Muscle of back (tissue), 11 donors: Measurements from ENCODE around the gene TM6SF1. TPM values are rescaled to one million over a fixed set of nuclear protein-coding genes. Genes with fewer than 3 reads are reported as not detected.
"Not testable (repeated sequence)": the region's sequence is repeated elsewhere in the genome, so short reads cannot be mapped to it uniquely, and the experiment has no call there.

ENCODE experiments used
- DNase-seq, 3 donors: peaks; one replicate each; pipeline versions ENCODE4 v3.0.0 to v3.0.0-alpha.2; 2013
- polyA plus RNA-seq, 10 donors: library from polyadenylated mRNA; unstranded; fragments of 120-200 nt; gene quantifications; one replicate each; pipeline ENCODE4 v1.2.1, GENCODE V29; 2013; ENCODE audit not compliant: insufficient read length in 10 of 10

Gene TM6SF1
- polyA plus RNA-seq, 10 donors: 34.4 to 75.2 (median 47.7) TPM

- no peak for DNase-seq
Measured at GRCh38 chr15:83114856-83115255, 7.4 kb downstream of the TM6SF1 start.

GRCh38 chr15:83115410-83115809, 8.0 kb downstream of the TM6SF1 start:
- DNase-seq: no peak

GRCh38 chr15:83115831-83116565, 8.6 kb downstream of the TM6SF1 start:
- no peak for DNase-seq

GRCh38 chr15:83118291-83118827, 10.9 kb downstream of the TM6SF1 start:
- no peak for DNase-seq

GRCh38 chr15:83118968-83119367, 11.5 kb downstream of the TM6SF1 start:
- DNase-seq: no peak

- no peak for DNase-seq
Measured at GRCh38 chr15:83119968-83120581, 12.6 kb downstream of the TM6SF1 start.

GRCh38 chr15:83123529-83123928, 16.1 kb downstream of the TM6SF1 start:
- no peak for DNase-seq

- DNase-seq: no peak
Measured at GRCh38 chr15:83127547-83128150, 20.2 kb downstream of the TM6SF1 start.

- DNase-seq: no peak
Measured at GRCh38 chr15:83129791-83130190, 22.3 kb downstream of the TM6SF1 start.

GRCh38 chr15:83132861-83133523, 25.5 kb downstream of the TM6SF1 start:
- DNase-seq: no peak

- not testable (repeated sequence) for DNase-seq
Measured at GRCh38 chr15:83142151-83142550, 34.7 kb downstream of the TM6SF1 start.

- no peak for DNase-seq
Measured at GRCh38 chr15:83144771-83145170, 37.3 kb downstream of the TM6SF1 start.

- no peak for DNase-seq
Measured at GRCh38 chr15:83153288-83153687, 45.8 kb downstream of the TM6SF1 start.

- no peak for DNase-seq
Measured at GRCh38 chr15:83155942-83156341, 48.5 kb downstream of the TM6SF1 start.

GRCh38 chr15:83158393-83158792, 50.9 kb downstream of the TM6SF1 start:
- DNase-seq: peak in 1 of 3 donors; percentile 4

GRCh38 chr15:83160741-83161140, 53.3 kb downstream of the TM6SF1 start:
- DNase-seq: no peak

GRCh38 chr15:83163032-83163431, 55.6 kb downstream of the TM6SF1 start:
- DNase-seq: no peak

- DNase-seq: peak in 1 of 3 donors; percentile 27
Measured at GRCh38 chr15:83164111-83164770, 56.8 kb downstream of the TM6SF1 start.

- DNase-seq: no peak
Measured at GRCh38 chr15:83164771-83165404, 57.4 kb downstream of the TM6SF1 start.

GRCh38 chr15:83166218-83166617, 58.8 kb downstream of the TM6SF1 start:
- peak in 1 of 3 donors; percentile 5 for DNase-seq

- DNase-seq: no peak
Measured at GRCh38 chr15:83166830-83167229, 59.4 kb downstream of the TM6SF1 start.
